ENCODE measurements around the gene DLGAP1.

The DLGAP1 gene

GRCh38 chr18:3916082-3916481, 539.0 kb downstream of the DLGAP1 start:
- H3K4me3 ChIP-seq (ENCODE audit: low read depth, low read length) = no peak overlapping the region

DNA sequence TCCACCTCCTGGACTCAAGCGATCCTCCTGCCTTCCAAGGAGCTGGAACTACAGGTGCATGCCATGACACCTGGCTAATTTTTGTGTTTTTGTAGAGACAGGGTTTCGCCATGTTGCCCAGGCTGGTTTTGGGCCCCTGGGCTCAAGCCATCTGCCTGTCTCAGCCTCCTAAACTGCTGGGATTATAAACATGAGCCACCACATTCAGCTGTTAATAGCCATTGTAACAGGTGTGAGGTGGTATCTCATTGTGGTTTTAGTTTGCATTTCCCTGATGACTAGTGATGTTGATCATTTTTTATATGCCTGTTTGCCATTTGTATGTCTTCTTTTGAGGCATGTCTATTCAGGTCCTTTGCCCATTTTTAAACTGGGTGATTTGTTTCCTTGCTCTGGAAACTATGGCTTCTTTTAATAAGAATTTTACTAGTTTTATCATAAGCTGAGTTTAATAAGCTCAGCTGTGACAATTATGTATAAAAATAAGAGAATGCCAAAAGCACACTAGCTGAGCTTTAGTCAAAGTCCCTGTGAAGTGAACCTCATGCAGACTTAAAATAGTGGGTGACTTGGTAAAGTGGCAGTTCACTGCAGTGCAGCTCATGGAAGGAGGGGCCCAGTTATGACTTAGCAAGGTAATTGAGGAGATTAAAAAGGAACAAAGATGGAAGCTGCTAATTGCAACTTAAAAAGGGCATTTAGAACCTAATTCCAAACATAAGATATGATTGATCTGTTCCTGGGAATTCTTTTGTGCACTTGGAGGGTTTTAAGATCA, 540.1 kb downstream of the DLGAP1 start:
- Histone ChIP-seq H3K9me3 (no peaks in the 10 kb centered on the region), H3K4me1 (no peaks in the 10 kb centered on the region), H3K4me3 (ENCODE audit: low read depth, low read length) (no peak overlapping the region), H3K27me3 (no peaks in the 10 kb centered on the region), H3K36me3 (no peaks in the 10 kb centered on the region)
- no peak for DNase-seq
- TF ChIP-seq CTCF (IDR thresholded peaks at IDR 0.05; ENCODE audit: low read depth, low read length) = no peak

More at GRCh38 chr18:3916082-3916481, 539.0 kb downstream of the DLGAP1 start:
- no peak for DNase-seq
- no peaks in the 10 kb centered on the region for H3K27me3 ChIP-seq
- H3K4me1 ChIP-seq = no peaks in the 10 kb centered on the region
- no peaks in the 10 kb centered on the region for H3K36me3 ChIP-seq
- no peak for TF ChIP-seq CTCF (IDR thresholded peaks at IDR 0.05; ENCODE audit: low read depth, low read length)
- no peaks in the 10 kb centered on the region for H3K9me3 ChIP-seq

DNA sequence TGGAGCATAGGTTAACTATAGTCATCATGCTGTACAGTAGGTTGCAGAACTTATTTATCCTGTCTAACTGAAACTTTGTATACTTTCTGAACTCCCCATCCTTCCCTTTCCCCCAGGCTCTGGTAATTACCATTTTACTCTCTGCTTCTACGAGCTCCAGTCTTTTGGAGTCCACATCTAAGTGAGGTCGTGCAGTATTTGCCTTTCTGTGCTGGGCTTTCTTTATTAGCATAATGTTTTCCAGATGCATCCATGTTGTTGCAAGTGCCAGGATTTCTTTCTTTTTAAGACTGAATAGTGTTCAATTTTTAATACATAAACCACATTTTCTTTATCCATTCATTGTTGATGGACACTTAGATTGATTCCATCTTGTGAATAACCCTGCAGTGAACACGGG, 541.0 kb downstream of the DLGAP1 start:
- no peaks in the 10 kb centered on the region for H3K36me3 ChIP-seq
- H3K4me3 ChIP-seq (ENCODE audit: low read depth, low read length) = no peak overlapping the region
- no peaks in the 10 kb centered on the region for H3K9me3 ChIP-seq
- TF ChIP-seq CTCF (IDR thresholded peaks at IDR 0.05; ENCODE audit: low read depth, low read length) = no peak
- H3K4me1 ChIP-seq = no peaks in the 10 kb centered on the region
- H3K27me3 ChIP-seq = no peaks in the 10 kb centered on the region
- DNase-seq = no peak

GRCh38 chr18:3912705-3913104, 542.4 kb downstream of the DLGAP1 start:
- Histone ChIP-seq H3K4me3 (ENCODE audit: low read depth, low read length) (no peak overlapping the region), H3K36me3 (no peaks in the 10 kb centered on the region), H3K27me3 (no peaks in the 10 kb centered on the region), H3K9me3 (no peaks in the 10 kb centered on the region), H3K4me1 (no peaks in the 10 kb centered on the region)
- DNase-seq = no peak
- no peak for TF ChIP-seq CTCF (IDR thresholded peaks at IDR 0.05; ENCODE audit: low read depth, low read length)

DNA sequence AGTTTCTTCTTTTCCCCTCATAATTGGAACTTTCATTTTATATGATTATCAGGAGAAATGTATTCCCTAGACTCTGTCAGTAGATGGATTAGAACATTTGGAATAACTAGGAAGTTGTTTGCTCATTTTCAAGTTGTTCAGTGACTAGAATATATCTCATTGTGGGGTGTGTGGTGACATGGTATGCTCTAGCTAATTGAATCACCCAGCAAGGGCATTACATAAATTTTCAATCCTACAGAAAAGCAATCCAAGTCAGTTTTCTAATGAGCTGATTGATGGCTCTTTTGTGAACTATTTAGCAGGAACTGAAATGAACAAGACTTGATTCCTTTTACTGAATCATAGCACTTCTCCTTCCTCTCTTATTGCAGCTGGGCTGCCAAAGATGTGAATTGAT, 543.7 kb downstream of the DLGAP1 start:
- no peak for DNase-seq
- H3K36me3 ChIP-seq = no peaks in the 10 kb centered on the region
- no peak overlapping the region for H3K4me3 ChIP-seq (ENCODE audit: low read depth, low read length)
- H3K9me3 ChIP-seq = no peaks in the 10 kb centered on the region
- H3K27me3 ChIP-seq = no peaks in the 10 kb centered on the region
- TF ChIP-seq CTCF (IDR thresholded peaks at IDR 0.05; ENCODE audit: low read depth, low read length) = no peak
- H3K4me1 ChIP-seq = no peaks in the 10 kb centered on the region

GRCh38 chr18:3910512-3910911, 544.6 kb downstream of the DLGAP1 start:
- Histone ChIP-seq H3K4me1 (no peaks in the 10 kb centered on the region), H3K27me3 (no peaks in the 10 kb centered on the region), H3K9me3 (no peaks in the 10 kb centered on the region), H3K4me3 (ENCODE audit: low read depth, low read length) (no peak overlapping the region), H3K36me3 (no peaks in the 10 kb centered on the region)
- no peak for TF ChIP-seq CTCF (IDR thresholded peaks at IDR 0.05; ENCODE audit: low read depth, low read length)
- DNase-seq = no peak
